K562 (cell line): ENCODE results near the gene EIF2AK3. TPM values are rescaled to one million over a fixed set of nuclear protein-coding genes. Genes with fewer than 3 reads are reported as not detected.

Experiments used
- JUN ChIP-seq, 2 experiments: sonication (generic) in 1 of 2; formaldehyde crosslinking in 1 of 2; IDR thresholded peaks; 2 replicates each; pipeline versions ENCODE4 v1.6.1 to v1.8.0; 2012 to 2022; ENCODE audit warnings: borderline replicate concordance in 2 of 2, mild to moderate bottlenecking in 2 of 2, improper control_type of control experiment in 1 of 2, low read depth in 1 of 2, low read length in 1 of 2, missing genetic modification reagents in 1 of 2
- KAT7 ChIP-seq: sonication (generic); formaldehyde crosslinking; IDR thresholded peaks from 2 replicates; pipeline ENCODE4 v1.8.0; 2022; ENCODE audit warnings: missing genetic modification reagents, mild to moderate bottlenecking, borderline replicate concordance
- ZNF507 ChIP-seq: conservative IDR thresholded peaks from 2 replicates; pipeline ENCODE4 v1.6.1; 2017; ENCODE audit warnings: missing genetic modification characterization, missing compliant biosample characterization
- polyA plus RNA-seq, 8 experiments: library from polyadenylated mRNA; depleted of rRNA in 4 of 8; stranded (reverse) in 5 of 8; unstranded in 3 of 8; fragments of >200 nt; fragmentation: Nextera tagmentation in 2 of 8; fragmentation: Illumina TruSeq in 1 of 8; extraction: Ambion mirVana in 2 of 8; extraction: Trizol in 1 of 8; gene quantifications; 2 replicates each; pipeline versions ENCODE4 v1.2.1 to v1.2.3, GENCODE V29; 2011 to 2014; ENCODE audit warnings: inconsistent platforms in 1 of 8, missing spikeins in 1 of 8
- total RNA-seq, 7 experiments: library from RNA; depleted of rRNA in 6 of 7; stranded (reverse); fragments of >200 nt in 6 of 7; fragmentation: Illumina TruSeq in 2 of 7; extraction: Trizol in 2 of 7; gene quantifications; 2 replicates each; pipeline versions ENCODE4 v1.2.1 to v1.2.3, GENCODE V29; 2011 to 2021; ENCODE audit warnings: low replicate concordance in 1 of 7
- TF ChIP-seq, protein P1 (sequence below), 2 experiments: fragments of 450-650 bp in 1 of 2; sonication (generic) in 1 of 2; formaldehyde crosslinking in 1 of 2; IDR thresholded peaks; 2 replicates each; pipeline versions ENCODE4 v1.7.1 to v1.9.0; 2016 to 2022; ENCODE audit warnings: inconsistent platforms in 1 of 2, mild to moderate bottlenecking in 1 of 2, missing genetic modification reagents in 1 of 2
- TF ChIP-seq, protein P2 (sequence below): sonication (generic); formaldehyde crosslinking; IDR thresholded peaks from 2 replicates; pipeline ENCODE4 v1.8.0; 2022; ENCODE audit warnings: missing genetic modification reagents, mild to moderate bottlenecking, moderate library complexity, borderline replicate concordance
- TF ChIP-seq, protein P3 (sequence below): fragments of 250-450 bp; sonication (Bioruptor Pico); IDR thresholded peaks from 2 replicates; pipeline ENCODE4 v1.6.1; 2021; ENCODE audit warnings: mild to moderate bottlenecking
- TF ChIP-seq, protein P4 (sequence below): sonication (generic); formaldehyde crosslinking; IDR thresholded peaks from 2 replicates; pipeline ENCODE4 v1.5.0; 2020; ENCODE audit warnings: missing genetic modification reagents

Gene EIF2AK3
- total and polyA plus RNA-seq, 9 of the 15 experiments (the other 6 are each of a cell fraction or from before 2014, with no cell fraction given): 1.7 to 11.6 (median 7.4) TPM

DNA sequence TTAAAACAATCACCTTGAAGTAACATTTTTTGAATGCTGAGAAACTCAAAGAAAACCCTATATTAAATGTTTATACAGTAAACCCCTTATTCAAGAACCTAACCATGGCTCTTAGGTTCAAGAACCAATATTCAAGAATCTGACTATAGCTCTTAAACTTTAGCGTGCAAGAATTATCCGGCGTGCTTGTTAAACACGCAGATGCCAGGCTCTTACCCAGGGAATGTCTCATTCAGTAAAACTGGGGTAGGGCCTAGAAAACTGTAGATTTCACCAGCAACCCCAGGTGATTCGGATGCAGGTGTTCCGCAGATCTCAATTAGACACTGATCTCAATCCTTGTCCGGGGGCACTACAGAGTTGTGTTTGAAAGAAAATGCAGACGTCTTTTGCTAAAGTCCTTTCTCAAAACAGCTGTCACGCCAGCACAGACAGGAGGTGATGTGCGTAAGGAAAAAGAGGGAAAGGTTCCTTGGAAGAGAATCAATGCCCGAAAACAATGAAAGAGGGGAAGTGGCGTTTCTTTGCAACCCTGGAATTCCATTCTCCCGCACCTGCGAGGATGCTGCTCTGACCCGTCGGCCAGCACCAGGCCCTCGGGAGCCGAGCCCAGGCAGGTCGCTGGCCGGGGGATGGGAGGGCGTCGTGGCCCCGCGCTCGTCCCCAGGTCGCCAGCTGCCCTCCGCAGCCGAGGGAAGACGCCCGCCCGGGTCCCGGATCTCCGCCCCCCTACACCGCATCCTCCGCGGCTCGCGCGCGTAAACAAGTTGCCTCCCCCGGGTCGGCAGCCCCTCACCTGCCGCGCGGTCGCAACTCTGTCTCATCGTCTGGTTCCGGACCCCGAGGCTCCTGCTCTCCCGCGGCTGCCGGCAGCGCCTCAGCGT, 851 bp downstream of the EIF2AK3 start (continued):
- TF ChIP-seq, protein P1, sequence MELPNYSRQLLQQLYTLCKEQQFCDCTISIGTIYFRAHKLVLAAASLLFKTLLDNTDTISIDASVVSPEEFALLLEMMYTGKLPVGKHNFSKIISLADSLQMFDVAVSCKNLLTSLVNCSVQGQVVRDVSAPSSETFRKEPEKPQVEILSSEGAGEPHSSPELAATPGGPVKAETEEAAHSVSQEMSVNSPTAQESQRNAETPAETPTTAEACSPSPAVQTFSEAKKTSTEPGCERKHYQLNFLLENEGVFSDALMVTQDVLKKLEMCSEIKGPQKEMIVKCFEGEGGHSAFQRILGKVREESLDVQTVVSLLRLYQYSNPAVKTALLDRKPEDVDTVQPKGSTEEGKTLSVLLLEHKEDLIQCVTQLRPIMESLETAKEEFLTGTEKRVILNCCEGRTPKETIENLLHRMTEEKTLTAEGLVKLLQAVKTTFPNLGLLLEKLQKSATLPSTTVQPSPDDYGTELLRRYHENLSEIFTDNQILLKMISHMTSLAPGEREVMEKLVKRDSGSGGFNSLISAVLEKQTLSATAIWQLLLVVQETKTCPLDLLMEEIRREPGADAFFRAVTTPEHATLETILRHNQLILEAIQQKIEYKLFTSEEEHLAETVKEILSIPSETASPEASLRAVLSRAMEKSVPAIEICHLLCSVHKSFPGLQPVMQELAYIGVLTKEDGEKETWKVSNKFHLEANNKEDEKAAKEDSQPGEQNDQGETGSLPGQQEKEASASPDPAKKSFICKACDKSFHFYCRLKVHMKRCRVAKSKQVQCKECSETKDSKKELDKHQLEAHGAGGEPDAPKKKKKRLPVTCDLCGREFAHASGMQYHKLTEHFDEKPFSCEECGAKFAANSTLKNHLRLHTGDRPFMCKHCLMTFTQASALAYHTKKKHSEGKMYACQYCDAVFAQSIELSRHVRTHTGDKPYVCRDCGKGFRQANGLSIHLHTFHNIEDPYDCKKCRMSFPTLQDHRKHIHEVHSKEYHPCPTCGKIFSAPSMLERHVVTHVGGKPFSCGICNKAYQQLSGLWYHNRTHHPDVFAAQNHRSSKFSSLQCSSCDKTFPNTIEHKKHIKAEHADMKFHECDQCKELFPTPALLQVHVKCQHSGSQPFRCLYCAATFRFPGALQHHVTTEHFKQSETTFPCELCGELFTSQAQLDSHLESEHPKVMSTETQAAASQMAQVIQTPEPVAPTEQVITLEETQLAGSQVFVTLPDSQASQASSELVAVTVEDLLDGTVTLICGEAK (IDR thresholded peaks at IDR 0.05): no peak
- TF ChIP-seq, protein P1 (CRISPR knock-in tag; IDR thresholded peaks at IDR 0.05): no peak
- TF ChIP-seq, protein P2, sequence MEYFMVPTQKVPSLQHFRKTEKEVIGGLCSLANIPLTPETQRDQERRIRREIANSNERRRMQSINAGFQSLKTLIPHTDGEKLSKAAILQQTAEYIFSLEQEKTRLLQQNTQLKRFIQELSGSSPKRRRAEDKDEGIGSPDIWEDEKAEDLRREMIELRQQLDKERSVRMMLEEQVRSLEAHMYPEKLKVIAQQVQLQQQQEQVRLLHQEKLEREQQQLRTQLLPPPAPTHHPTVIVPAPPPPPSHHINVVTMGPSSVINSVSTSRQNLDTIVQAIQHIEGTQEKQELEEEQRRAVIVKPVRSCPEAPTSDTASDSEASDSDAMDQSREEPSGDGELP (CRISPR knock-in tag): 0 out of 2 replicates have a peak, but pooled peaks have one; percentile 15
- TF ChIP-seq JUN (IDR thresholded peaks at IDR 0.05; ENCODE audit: borderline replicate concordance, low read depth, low read length) (no peak), JUN (CRISPR knock-in tag; IDR thresholded peaks at IDR 0.05; ENCODE audit: borderline replicate concordance) (no peak), KAT7 (CRISPR knock-in tag) (peak; percentile 95; the same call in 1 of the 2 replicates), ZNF507 (tag) (no peak)
- TF ChIP-seq, protein P3, sequence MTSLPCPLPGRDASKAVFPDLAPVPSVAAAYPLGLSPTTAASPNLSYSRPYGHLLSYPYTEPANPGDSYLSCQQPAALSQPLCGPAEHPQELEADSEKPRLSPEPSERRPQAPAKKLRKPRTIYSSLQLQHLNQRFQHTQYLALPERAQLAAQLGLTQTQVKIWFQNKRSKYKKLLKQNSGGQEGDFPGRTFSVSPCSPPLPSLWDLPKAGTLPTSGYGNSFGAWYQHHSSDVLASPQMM: no peak
- TF ChIP-seq, protein P4, sequence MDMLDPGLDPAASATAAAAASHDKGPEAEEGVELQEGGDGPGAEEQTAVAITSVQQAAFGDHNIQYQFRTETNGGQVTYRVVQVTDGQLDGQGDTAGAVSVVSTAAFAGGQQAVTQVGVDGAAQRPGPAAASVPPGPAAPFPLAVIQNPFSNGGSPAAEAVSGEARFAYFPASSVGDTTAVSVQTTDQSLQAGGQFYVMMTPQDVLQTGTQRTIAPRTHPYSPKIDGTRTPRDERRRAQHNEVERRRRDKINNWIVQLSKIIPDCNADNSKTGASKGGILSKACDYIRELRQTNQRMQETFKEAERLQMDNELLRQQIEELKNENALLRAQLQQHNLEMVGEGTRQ (CRISPR knock-in tag): 0 out of 2 replicates have a peak, but pooled peaks have one; percentile 9
